ENCODE data around the gene MRPL40.

GRCh38 chr22:19480789-19481188 lies 48.4 kb downstream of the MRPL40 start:
- TF ChIP-seq, protein P1, sequence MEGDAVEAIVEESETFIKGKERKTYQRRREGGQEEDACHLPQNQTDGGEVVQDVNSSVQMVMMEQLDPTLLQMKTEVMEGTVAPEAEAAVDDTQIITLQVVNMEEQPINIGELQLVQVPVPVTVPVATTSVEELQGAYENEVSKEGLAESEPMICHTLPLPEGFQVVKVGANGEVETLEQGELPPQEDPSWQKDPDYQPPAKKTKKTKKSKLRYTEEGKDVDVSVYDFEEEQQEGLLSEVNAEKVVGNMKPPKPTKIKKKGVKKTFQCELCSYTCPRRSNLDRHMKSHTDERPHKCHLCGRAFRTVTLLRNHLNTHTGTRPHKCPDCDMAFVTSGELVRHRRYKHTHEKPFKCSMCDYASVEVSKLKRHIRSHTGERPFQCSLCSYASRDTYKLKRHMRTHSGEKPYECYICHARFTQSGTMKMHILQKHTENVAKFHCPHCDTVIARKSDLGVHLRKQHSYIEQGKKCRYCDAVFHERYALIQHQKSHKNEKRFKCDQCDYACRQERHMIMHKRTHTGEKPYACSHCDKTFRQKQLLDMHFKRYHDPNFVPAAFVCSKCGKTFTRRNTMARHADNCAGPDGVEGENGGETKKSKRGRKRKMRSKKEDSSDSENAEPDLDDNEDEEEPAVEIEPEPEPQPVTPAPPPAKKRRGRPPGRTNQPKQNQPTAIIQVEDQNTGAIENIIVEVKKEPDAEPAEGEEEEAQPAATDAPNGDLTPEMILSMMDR (IDR thresholded peaks at IDR 0.05; ENCODE audit: low read length): no peak
- no peak for TF ChIP-seq EZH2phosphoT487 (IDR thresholded peaks at IDR 0.05; ENCODE audit: low read length)
- no peak for TF ChIP-seq EZH2 (optimal IDR thresholded peaks at IDR 0.05; ENCODE audit: low read depth, low read length)

Measured in MM.1S (cell line).